NCI-H69 (cell line): Measurements from ENCODE around the gene HIVEP2.

ENCODE experiments used
- DNase-seq: peaks from one replicate; lab custom pipeline; 2025; lab: John Stamatoyannopoulos, UW

HIVEP2 gene

GRCh38 chr6:142944124-142945048 lies 590 bp downstream of the HIVEP2 start:
- DNase-seq = peak; percentile 52

DNA sequence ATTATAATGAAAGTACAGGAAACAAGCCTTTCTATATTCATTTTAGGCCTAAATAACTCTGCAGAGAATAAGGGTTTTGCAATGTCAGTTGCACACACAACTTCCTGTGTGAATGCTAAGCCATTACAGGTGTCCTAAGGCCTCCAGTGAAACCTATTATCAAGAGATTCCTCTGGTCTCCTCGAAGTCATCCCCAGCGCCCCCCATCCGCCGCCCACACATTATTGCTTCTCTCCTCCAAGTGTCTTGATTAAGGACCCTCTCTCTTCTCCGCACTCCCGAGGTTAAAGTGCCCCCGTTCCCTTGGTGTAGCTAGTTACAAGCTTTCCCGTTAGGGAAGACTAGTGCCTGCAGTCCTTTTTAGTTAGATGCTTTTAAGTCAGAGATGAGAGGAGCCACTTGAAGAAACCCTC lies 1.3 kb downstream of the HIVEP2 start:
- DNase-seq = no peak

- DNase-seq = peak; percentile 9
These were observed 2.2 kb downstream of the HIVEP2 start for GRCh38 chr6:142942805-142943227.

- DNase-seq = no peak
These were observed 2.7 kb downstream of the HIVEP2 start for GRCh38 chr6:142942238-142942637.

GRCh38 chr6:142941018-142941417 lies 4.0 kb downstream of the HIVEP2 start:
- DNase-seq = no peak

- no peak for DNase-seq
These were observed 4.5 kb downstream of the HIVEP2 start for GRCh38 chr6:142940487-142940886.

- peak; percentile 8 for DNase-seq
These were observed 6.5 kb downstream of the HIVEP2 start for GRCh38 chr6:142938510-142938909.

DNA sequence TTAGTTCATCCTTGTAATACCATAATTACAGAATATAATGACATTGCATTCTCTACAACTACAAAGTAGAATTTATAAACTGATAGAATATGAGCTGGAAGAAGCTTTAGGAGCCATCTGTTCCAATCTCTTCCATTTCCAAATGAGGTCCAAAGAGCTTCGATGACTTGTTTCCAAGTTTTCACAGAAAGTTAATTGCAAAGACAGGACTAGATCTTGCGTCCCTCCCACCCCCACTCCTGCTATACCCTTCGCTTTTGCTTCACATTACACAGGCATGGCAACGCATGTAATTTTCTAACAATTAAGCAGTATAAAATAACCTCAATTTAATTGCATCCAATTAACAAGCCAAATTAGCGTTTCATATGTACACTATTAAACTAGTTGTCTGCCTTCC lies 7.0 kb downstream of the HIVEP2 start:
- DNase-seq = no peak

GRCh38 chr6:142935553-142936517 lies 9.1 kb downstream of the HIVEP2 start:
- no peak for DNase-seq

- no peak for DNase-seq
These were observed 10.4 kb downstream of the HIVEP2 start for GRCh38 chr6:142934599-142934998.

DNA sequence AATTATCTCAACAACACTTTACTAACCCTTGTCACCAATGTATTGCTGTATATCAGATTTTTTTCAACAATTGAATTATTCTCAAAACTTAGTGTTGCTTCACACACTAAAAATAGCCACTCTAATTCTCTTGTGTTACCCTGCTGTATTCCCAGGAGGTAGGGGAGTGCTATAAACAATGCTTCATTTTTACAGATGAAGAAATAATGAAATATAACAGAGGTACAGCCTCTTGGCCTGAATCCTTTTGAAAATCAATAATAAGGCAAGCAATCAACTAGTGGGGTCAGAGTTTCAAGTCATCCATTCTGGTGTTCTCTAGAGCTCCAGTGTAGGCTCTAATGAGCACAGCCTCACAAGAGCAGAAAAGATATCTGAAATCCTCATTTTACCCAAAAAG lies 10.9 kb downstream of the HIVEP2 start:
- DNase-seq = no peak

GRCh38 chr6:142933701-142934100 lies 11.3 kb downstream of the HIVEP2 start:
- no peak for DNase-seq

DNA sequence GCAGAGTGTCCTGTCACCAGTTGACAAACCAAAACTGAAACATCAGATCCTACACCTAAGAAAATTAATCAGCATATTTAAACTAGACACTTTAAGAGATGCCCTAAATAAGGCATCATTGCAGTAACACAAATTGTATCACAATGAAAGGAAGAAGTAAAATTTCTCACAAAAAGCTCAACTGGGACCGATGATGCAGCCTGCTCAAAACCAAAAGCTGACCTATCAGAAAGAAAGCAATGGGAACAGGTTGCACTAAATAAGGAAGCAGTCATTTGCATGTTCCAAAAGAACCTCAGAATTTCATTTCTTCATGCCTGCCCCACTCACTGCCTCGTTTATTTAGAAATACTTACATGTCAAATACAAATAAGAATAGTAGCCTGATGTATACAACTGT lies 12.1 kb downstream of the HIVEP2 start:
- DNase-seq = no peak

GRCh38 chr6:142929751-142930358 lies 15.1 kb downstream of the HIVEP2 start:
- no peak for DNase-seq

DNA sequence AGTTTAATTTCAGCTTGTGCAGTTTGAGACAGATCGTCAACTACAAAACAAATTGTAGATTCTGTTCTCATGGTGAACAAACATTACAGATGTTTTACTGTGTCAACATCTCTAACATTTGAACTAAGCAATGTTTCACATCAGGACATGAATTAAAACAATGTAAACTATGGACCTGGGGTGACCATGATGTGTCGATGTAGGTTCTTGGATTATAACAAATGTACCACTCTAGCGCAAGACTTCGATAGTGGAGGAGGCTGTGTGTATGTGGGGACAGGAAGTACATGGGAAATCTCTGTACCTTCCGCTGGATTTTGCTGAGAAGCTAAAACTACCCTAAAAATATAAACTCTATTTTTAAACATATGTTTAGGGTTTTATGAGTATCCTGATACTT lies 17.1 kb downstream of the HIVEP2 start:
- DNase-seq = no peak

- no peak for DNase-seq
These were observed 17.8 kb downstream of the HIVEP2 start for GRCh38 chr6:142927271-142927580.

GRCh38 chr6:142926494-142927270 lies 18.3 kb downstream of the HIVEP2 start:
- DNase-seq = peak; percentile 69

- DNase-seq = no peak
These were observed 18.8 kb downstream of the HIVEP2 start for GRCh38 chr6:142926177-142926493.

GRCh38 chr6:142925575-142926110 lies 19.3 kb downstream of the HIVEP2 start:
- no peak for DNase-seq

DNA sequence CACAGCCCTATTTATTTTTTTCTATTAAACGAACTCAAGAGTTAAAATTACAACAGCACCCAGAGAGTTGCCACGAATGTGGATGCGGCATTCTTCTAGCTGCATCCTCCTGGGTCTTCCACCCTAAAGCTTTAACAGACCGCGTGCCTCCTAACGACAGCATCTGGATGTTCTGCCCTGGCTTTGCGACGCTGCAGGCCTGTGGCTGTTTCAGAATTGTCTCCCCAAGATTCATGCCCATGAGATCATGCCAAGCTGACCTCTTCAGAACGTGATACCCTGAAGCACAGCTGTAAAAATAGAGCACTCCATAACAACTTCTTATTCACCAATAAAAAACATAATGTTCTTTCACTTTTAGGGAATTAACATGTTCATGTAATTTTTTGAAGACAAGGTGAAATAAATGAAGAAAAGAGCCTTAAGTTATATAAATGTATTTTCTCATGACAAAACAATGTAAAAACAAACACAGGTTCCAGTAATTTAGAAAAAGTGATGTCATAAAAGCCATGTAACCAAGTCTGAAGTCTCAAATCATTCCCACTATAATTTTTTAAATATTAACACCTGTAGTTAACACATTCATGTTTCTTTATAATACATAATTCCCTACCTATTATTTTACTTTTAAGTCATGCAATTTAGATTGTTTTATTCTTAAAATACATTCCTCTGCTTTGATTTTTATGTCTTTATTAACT lies 26.5 kb downstream of the HIVEP2 start:
- DNase-seq = no peak

- DNase-seq = no peak
These were observed 28.1 kb downstream of the HIVEP2 start for GRCh38 chr6:142916881-142917280.
